Activated naive CD8-positive, alpha-beta T cell treated with anti-CD3 and anti-CD28 coated beads for 36 hours (primary cell): ENCODE measurements around the gene ELP4. TPM values are rescaled to one million over a fixed set of nuclear protein-coding genes. Genes with fewer than 3 reads are reported as not detected.

Experiments used
- DNase-seq: peaks from one replicate; pipeline ENCODE4 v3.0.0; 2021
- H3K27ac Mint-ChIP-seq: one replicate; pipeline ENCODE4 v1.8.0; 2022; ENCODE audit warnings: mild to moderate bottlenecking, moderate library complexity, mixed read lengths
- H3K27me3 Mint-ChIP-seq: one replicate; pipeline ENCODE4 v1.8.0; 2022; ENCODE audit warnings: mild to moderate bottlenecking, mixed read lengths
- H3K36me3 Mint-ChIP-seq: one replicate; pipeline ENCODE4 v1.8.0; 2021; ENCODE audit warnings: mild to moderate bottlenecking, mixed read lengths
- H3K4me1 Mint-ChIP-seq: one replicate; pipeline ENCODE4 v1.8.0; 2021; ENCODE audit warnings: mixed read lengths
- H3K4me3 Mint-ChIP-seq: one replicate; pipeline ENCODE4 v1.8.0; 2022; ENCODE audit warnings: mild to moderate bottlenecking, moderate library complexity, mixed read lengths
- H3K9me3 Mint-ChIP-seq: one replicate; pipeline ENCODE4 v1.8.0; 2022; ENCODE audit warnings: mixed read lengths
- total RNA-seq, 2 experiments: library from RNA; stranded (reverse); gene quantifications; one replicate each; pipeline ENCODE4 v1.2.3, GENCODE V29; 2021

The ELP4 gene
- total RNA-seq, 2 experiments from 2014 or later = 17.6 to 17.8 TPM

DNA sequence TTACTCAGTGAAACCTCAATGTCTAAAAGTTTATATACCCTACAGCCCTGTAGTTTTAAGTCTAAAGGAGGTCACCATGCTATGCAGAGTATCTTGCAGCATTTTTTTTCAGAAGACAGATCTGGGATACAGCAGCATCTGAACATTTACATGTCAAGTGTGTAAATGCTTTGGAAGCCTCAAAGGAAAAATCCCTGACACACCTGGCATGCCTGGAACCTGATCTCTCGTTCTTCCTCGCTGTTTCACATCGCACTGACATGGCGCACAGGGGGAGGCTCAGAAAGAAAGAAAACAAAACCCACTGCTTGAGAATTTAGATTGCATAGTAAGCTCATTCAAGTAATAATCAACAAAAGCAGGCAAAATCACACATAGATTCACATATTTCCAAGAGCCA, 270.5 kb downstream of the ELP4 start:
- H3K36me3 Mint-ChIP-seq = peaks cover 6% of the 10 kb centered on the region
- no peak for DNase-seq
- H3K4me3 Mint-ChIP-seq = no peak overlapping the region
- H3K27ac Mint-ChIP-seq = no peak overlapping the region
- H3K27me3 Mint-ChIP-seq = no peaks in the 10 kb centered on the region
- no peaks in the 10 kb centered on the region for H3K4me1 Mint-ChIP-seq
- H3K9me3 Mint-ChIP-seq = peaks cover 3% of the 10 kb centered on the region

DNA sequence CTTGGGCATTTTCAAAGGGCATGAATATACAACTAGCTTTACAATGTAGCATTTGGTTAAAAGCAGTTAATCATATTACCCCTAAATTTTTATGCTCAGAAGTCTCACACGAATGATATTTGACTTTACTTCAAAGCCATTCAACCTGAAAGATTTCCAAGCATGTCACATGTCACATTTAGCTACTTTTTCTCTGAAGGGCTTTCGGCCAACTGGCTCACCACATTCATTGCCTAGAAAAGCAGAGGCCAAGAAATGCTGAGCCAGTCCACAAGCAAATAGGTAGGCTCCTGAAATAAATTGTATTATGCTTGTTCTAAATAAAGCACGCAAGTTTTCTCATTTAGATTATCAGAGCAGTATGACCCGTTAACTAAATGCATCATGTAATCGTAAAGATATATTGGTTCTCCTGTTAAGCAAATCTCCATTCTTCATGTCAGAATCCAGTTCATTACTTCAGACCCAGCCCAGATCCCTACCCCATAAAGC, 271.0 kb downstream of the ELP4 start:
- peaks cover 6% of the 10 kb centered on the region for H3K36me3 Mint-ChIP-seq

GRCh38 chr11:31782257-31782656, 272.7 kb downstream of the ELP4 start:
- Mint-ChIP-seq H3K27ac (no peak overlapping the region), H3K36me3 (peaks cover 6% of the 10 kb centered on the region), H3K4me3 (no peak overlapping the region), H3K4me1 (no peaks in the 10 kb centered on the region), H3K9me3 (peaks cover 3% of the 10 kb centered on the region), H3K27me3 (no peaks in the 10 kb centered on the region)
- no peak for DNase-seq

More for the DNA sequence above, 271.0 kb downstream of the ELP4 start:
- H3K4me3 Mint-ChIP-seq = no peak overlapping the region
- no peaks in the 10 kb centered on the region for H3K27me3 Mint-ChIP-seq
- H3K27ac Mint-ChIP-seq = no peak overlapping the region
- H3K9me3 Mint-ChIP-seq = peaks cover 3% of the 10 kb centered on the region
- DNase-seq = no peak
- H3K4me1 Mint-ChIP-seq = no peaks in the 10 kb centered on the region

- Mint-ChIP-seq H3K27me3 (no peaks in the 10 kb centered on the region), H3K4me3 (no peak overlapping the region), H3K4me1 (no peaks in the 10 kb centered on the region), H3K9me3 (no peaks in the 10 kb centered on the region), H3K36me3 (peaks cover 2% of the 10 kb centered on the region), H3K27ac (no peak overlapping the region)
- no peak for DNase-seq
Observed at GRCh38 chr11:31783252-31783651, 273.7 kb downstream of the ELP4 start.

DNA sequence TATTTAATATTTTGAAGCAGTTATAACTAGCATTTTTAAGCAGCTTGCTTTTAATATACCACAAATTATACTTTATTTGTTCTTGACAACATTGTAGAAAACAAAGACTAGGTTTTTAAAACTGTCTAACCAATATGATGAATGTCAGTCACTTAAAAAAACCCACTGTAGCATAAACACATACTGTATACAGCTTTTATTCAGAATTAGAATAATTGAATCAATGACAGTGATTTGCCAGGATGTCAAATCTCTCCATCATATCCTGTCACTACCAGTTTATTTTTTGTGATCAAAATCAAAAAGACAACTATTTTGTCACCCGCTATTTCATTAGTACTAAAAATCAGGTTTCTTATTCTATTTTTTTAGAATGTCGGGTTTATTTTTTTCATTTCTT, 275.0 kb downstream of the ELP4 start:
- Mint-ChIP-seq H3K27me3 (no peaks in the 10 kb centered on the region), H3K4me3 (no peak overlapping the region), H3K4me1 (no peaks in the 10 kb centered on the region), H3K36me3 (peaks cover 2% of the 10 kb centered on the region), H3K9me3 (no peaks in the 10 kb centered on the region), H3K27ac (no peak overlapping the region)
- DNase-seq = no peak

DNA sequence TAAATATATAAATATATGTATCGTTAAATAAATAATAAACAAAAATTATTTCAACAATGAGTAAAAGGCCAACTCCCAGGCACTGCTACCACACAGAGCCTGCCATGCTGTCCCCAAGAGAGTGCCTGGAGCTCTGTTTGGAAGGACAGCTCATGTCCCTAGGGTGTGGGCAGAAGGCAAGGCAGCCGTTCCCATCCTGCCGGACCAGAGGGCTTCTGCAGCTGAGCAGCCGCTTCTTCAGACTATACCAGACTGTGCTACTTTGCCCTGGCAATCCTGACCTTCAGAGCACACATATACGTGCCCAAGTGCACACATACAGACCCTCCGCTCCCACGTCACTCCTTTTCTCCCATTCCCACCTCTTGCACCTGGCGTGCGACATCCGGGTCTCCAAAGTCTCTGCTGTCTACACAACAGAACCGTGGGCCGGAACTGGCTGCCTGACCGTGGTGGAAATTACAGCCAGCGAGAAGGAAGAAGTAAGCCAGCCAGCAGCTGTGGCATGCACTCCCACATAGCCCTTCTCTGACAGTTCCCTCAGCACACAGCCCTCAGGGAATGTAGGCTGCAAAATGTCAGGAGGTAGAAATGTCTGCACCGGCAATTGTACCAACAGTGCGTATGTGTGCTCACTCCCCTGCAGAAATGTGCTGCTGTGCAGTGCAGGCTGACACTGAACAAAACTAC, 277.6 kb downstream of the ELP4 start:
- no peaks in the 10 kb centered on the region for H3K4me1 Mint-ChIP-seq
- no peaks in the 10 kb centered on the region for H3K9me3 Mint-ChIP-seq
- no peak overlapping the region for H3K4me3 Mint-ChIP-seq
- no peak for DNase-seq
- H3K36me3 Mint-ChIP-seq = no peaks in the 10 kb centered on the region
- no peak overlapping the region for H3K27ac Mint-ChIP-seq
- no peaks in the 10 kb centered on the region for H3K27me3 Mint-ChIP-seq

- no peak overlapping the region for H3K4me3 Mint-ChIP-seq
- DNase-seq = no peak
- H3K4me1 Mint-ChIP-seq = no peaks in the 10 kb centered on the region
- H3K9me3 Mint-ChIP-seq = no peaks in the 10 kb centered on the region
- H3K27ac Mint-ChIP-seq = no peak overlapping the region
- no peaks in the 10 kb centered on the region for H3K36me3 Mint-ChIP-seq
- H3K27me3 Mint-ChIP-seq = no peaks in the 10 kb centered on the region
Observed at GRCh38 chr11:31788085-31788484, 278.5 kb downstream of the ELP4 start.

- Mint-ChIP-seq H3K9me3 (no peaks in the 10 kb centered on the region), H3K27ac (no peak overlapping the region), H3K4me3 (no peak overlapping the region), H3K4me1 (no peaks in the 10 kb centered on the region), H3K27me3 (peaks cover 24% of the 10 kb centered on the region), H3K36me3 (no peaks in the 10 kb centered on the region)
- no peak for DNase-seq
Observed at GRCh38 chr11:31790649-31791048, 281.1 kb downstream of the ELP4 start.

- peaks cover 38% of the 10 kb centered on the region for H3K27me3 Mint-ChIP-seq
- H3K4me1 Mint-ChIP-seq = peaks cover under 1% of the 10 kb centered on the region
Observed at GRCh38 chr11:31792036-31792435, 282.5 kb downstream of the ELP4 start.

DNA sequence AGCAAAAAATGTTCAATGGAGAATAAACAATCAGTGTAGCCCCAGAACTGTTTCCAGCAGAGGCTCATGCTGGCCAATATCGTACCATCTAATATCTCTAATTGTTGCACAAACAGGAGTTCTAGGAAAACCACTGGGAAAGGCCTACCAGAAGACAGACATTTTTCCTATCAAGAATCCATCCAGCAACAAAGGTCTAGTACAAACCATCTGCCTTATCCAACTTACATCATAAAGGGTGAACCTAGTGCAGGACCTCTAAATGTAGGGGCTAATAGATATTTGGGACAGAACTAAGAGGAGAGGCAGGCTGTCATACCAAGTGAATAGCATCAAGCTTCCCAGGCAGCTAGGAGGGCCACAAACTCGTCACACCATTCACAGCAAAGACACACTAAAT, 282.9 kb downstream of the ELP4 start:
- peaks cover 3% of the 10 kb centered on the region for H3K9me3 Mint-ChIP-seq
- H3K4me3 Mint-ChIP-seq = no peak overlapping the region
- H3K27ac Mint-ChIP-seq = no peak overlapping the region
- peaks cover 42% of the 10 kb centered on the region for H3K27me3 Mint-ChIP-seq
- H3K36me3 Mint-ChIP-seq = no peaks in the 10 kb centered on the region
- no peak for DNase-seq
- peaks cover 3% of the 10 kb centered on the region for H3K4me1 Mint-ChIP-seq

More at GRCh38 chr11:31792036-31792435, 282.5 kb downstream of the ELP4 start:
- peaks cover under 1% of the 10 kb centered on the region for H3K9me3 Mint-ChIP-seq
- DNase-seq = no peak
- no peaks in the 10 kb centered on the region for H3K36me3 Mint-ChIP-seq
- no peak overlapping the region for H3K27ac Mint-ChIP-seq
- H3K4me3 Mint-ChIP-seq = no peak overlapping the region

DNA sequence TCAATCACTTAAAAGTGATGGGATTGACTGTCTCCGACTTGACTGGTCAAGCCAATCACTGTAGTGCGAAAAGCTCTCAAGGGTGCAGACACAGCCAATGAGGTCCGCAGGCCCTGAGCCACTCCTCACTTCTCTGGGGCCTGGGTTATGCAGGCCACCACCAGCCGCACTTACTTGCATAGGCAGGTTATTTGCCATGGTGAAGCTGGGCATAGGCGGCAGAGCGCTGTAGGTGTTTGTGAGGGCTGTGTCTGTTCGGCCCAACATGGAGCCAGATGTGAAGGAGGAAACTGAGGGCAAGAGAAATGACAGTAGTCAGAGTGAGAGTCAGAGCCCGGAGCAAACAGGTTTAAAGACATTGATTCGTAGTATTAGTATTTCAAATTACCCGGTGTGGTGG, 283.7 kb downstream of the ELP4 start:
- no peak for DNase-seq
- H3K27me3 Mint-ChIP-seq = peaks cover 50% of the 10 kb centered on the region
- H3K27ac Mint-ChIP-seq = no peak overlapping the region
- peaks cover 1% of the 10 kb centered on the region for H3K36me3 Mint-ChIP-seq
- H3K4me3 Mint-ChIP-seq = no peak overlapping the region
- H3K9me3 Mint-ChIP-seq = peaks cover 6% of the 10 kb centered on the region
- H3K4me1 Mint-ChIP-seq = peaks cover 7% of the 10 kb centered on the region

- Mint-ChIP-seq H3K4me1 (peaks cover 7% of the 10 kb centered on the region), H3K27me3 (peaks cover 63% of the 10 kb centered on the region), H3K27ac (no peak overlapping the region), H3K36me3 (peaks cover 3% of the 10 kb centered on the region), H3K9me3 (peaks cover 6% of the 10 kb centered on the region), H3K4me3 (no peak overlapping the region)
- DNase-seq = no peak
Observed at GRCh38 chr11:31794548-31794947, 285.0 kb downstream of the ELP4 start.

GRCh38 chr11:31795706-31796498, 286.3 kb downstream of the ELP4 start:
- Mint-ChIP-seq H3K9me3 (peaks cover 14% of the 10 kb centered on the region), H3K4me3 (no peak overlapping the region), H3K27ac (no peak overlapping the region), H3K36me3 (peaks cover 8% of the 10 kb centered on the region), H3K27me3 (peaks cover 77% of the 10 kb centered on the region), H3K4me1 (peaks cover 16% of the 10 kb centered on the region)
- no peak for DNase-seq

DNA sequence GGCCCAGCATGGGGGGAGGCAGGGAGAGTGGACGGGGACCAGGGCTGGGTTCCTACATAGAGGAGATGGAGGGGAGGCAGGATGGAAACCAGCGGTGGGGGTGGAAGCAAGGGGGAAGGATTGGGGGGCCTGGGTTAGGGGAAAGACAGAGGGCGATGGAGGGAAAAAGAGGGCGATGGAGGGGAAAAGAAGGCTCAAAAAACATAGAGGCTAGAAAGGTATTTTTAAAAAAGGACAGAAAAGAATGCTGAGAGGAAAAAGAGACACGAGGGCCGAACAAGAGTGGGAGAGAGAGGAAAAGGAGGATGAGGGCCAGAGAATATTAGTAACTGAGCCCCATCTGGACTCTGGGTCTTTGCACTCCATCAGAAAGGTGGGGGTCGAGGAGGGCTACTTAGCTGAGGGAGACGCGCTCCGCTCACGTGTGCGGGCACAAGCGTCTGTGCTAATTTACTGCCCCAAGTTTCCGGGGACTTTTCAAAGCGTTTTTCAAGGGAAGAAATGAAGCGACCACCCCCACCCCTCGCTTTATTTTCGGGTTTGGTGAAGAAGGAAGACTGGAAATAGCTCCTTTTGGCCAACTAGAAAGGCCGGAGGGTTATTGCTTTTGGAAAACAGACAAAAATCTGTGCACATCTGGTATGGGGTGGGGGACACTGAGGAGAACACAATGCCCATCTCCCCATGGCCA, 287.1 kb downstream of the ELP4 start:
- Mint-ChIP-seq H3K27ac (no peak overlapping the region), H3K36me3 (peaks cover 13% of the 10 kb centered on the region), H3K9me3 (peaks cover 18% of the 10 kb centered on the region), H3K4me1 (peaks cover 16% of the 10 kb centered on the region), H3K27me3 (peaks cover 84% of the 10 kb centered on the region), H3K4me3 (no peak overlapping the region)
- DNase-seq = no peak
